HCT116 (cell line): ENCODE results near the gene STAT6. TPM values are rescaled to one million over a fixed set of nuclear protein-coding genes. Genes with fewer than 3 reads are reported as not detected.

ENCODE experiments used
- ATAC-seq: fragments of 200-7000 bp; cut with Tn5 transposase; 2 replicates; pipeline ENCODE4 v1.9.1; 2020; ENCODE audit warnings: mild to moderate bottlenecking, moderate library complexity
- BruUV-seq: library from RNA; stranded (reverse); fragments of 400-500 nt; replicated peaks from 2 replicates; lab custom pipeline; 2021; lab: Mats Ljungman, UMichigan
- CTCF ChIA-PET: fragments of 300-600 bp; sonication (Branson Sonifier 250); formaldehyde crosslinking; loops from one replicate; lab custom pipeline; 2021; ENCODE audit warnings: antibody characterized with exemption; lab: Charles Lee
- POLR2A ChIA-PET: fragments of 300-600, 350-600 bp; sonication (Branson Sonifier 250); formaldehyde crosslinking; loops from one replicate; lab custom pipeline; 2021; ENCODE audit warnings: antibody characterized with exemption; lab: Charles Lee
- RAD21 ChIA-PET, 2 experiments: fragments of 300-600 bp; sonication (Branson Sonifier 250); formaldehyde crosslinking; loops; one replicate each; lab custom pipeline; 2023; ENCODE audit warnings: low total read pairs in 2 of 2; ENCODE audit not compliant: uncharacterized antibody in 2 of 2, unreplicated experiment in 2 of 2, low non-redundant PET in 1 of 2; lab: Charles Lee
- DNase-seq: peaks from one replicate; pipeline ENCODE4 v3.0.0-alpha.2; 2010; ENCODE audit warnings: low read depth, low spot score
- H2AFZ ChIP-seq: fragments of 200-600 bp; shearing (Covaris generic), sonication (generic); 2 replicates; pipeline ENCODE4 v1.6.1; 2017; ENCODE audit warnings: low read depth, mixed run types, mixed read lengths, antibody characterized with exemption, low read length; ENCODE audit not compliant: poor library complexity, severe bottlenecking
- H3K27ac ChIP-seq: 2 replicates; pipeline ENCODE4 v1.5.1; 2012; ENCODE audit warnings: low read depth, low read length
- H3K27me3 ChIP-seq: fragments of 200-600 bp; sonication (generic); 2 replicates; pipeline ENCODE4 v1.6.1; 2016; ENCODE audit warnings: mixed run types, low read length, mixed read lengths; ENCODE audit not compliant: insufficient read depth
- H3K36me3 ChIP-seq, 2 experiments: fragments of 200-500 bp in 1 of 2; fragments of 200-600 bp in 1 of 2; sonication (Bioruptor generic) in 1 of 2; sonication (generic) in 1 of 2; 2 replicates each; pipeline versions ENCODE4 v1.5.1 to v1.6.1; 2014 to 2016; ENCODE audit warnings: low read length in 2 of 2, inconsistent platforms in 1 of 2, mixed read lengths in 1 of 2, mixed run types in 1 of 2; ENCODE audit not compliant: insufficient read depth in 2 of 2, control insufficient read depth in 1 of 2
- H3K4me1 ChIP-seq, 2 experiments: fragments of 200-600 bp in 1 of 2; sonication (generic) in 1 of 2; 2 replicates each; pipeline versions ENCODE4 v1.5.1 to v1.6.1; 2012 to 2017; ENCODE audit warnings: low read length in 2 of 2, inconsistent platforms in 1 of 2, mild to moderate bottlenecking in 1 of 2, mixed read lengths in 1 of 2, mixed run types in 1 of 2, moderate library complexity in 1 of 2; ENCODE audit not compliant: insufficient read depth in 2 of 2, control insufficient read depth in 1 of 2
- H3K4me2 ChIP-seq: fragments of 200-600 bp; sonication (generic); 2 replicates; pipeline ENCODE4 v1.6.1; 2017; ENCODE audit warnings: mixed run types, low read length, mixed read lengths
- H3K4me3 ChIP-seq, 2 experiments: fragments of 200-600 bp in 1 of 2; sonication (generic) in 1 of 2; replicated peaks in 1 of 2; 2 replicates each; pipeline ENCODE4 v1.5.1; 2011 to 2016; ENCODE audit warnings: low read length in 2 of 2, control low read depth in 1 of 2, low read depth in 1 of 2, mild to moderate bottlenecking in 1 of 2, mixed read lengths in 1 of 2, mixed run types in 1 of 2
- H3K79me2 ChIP-seq: fragments of 200-600 bp; sonication (generic); 2 replicates; pipeline ENCODE4 v1.6.1; 2017; ENCODE audit warnings: mild to moderate bottlenecking, mixed run types, low read length, moderate library complexity, mixed read lengths; ENCODE audit not compliant: insufficient read depth
- H3K9ac ChIP-seq: fragments of 200-600 bp; sonication (generic); 2 replicates; pipeline ENCODE4 v1.6.1; 2016; ENCODE audit warnings: low read length, mixed read lengths
- H3K9me2 ChIP-seq: fragments of 200-600 bp; sonication (generic), shearing (Covaris generic); 2 replicates; pipeline ENCODE4 v1.6.1; 2017; ENCODE audit warnings: mixed run types, mild to moderate bottlenecking, moderate library complexity; ENCODE audit not compliant: insufficient read depth
- H3K9me3 ChIP-seq, 2 experiments: fragments of 200-500 bp in 1 of 2; fragments of 200-600 bp in 1 of 2; sonication (Bioruptor generic) in 1 of 2; sonication (generic) in 1 of 2; 2 replicates each; pipeline ENCODE4 v1.6.1; 2014 to 2017; ENCODE audit warnings: low read length in 2 of 2, mixed read lengths in 2 of 2, inconsistent platforms in 1 of 2, low read depth in 1 of 2, mild to moderate bottlenecking in 1 of 2, mixed run types in 1 of 2, moderate library complexity in 1 of 2; ENCODE audit not compliant: control insufficient read depth in 1 of 2, insufficient read depth in 1 of 2
- H4K20me1 ChIP-seq: fragments of 200-600 bp; sonication (generic), shearing (Covaris generic); 2 replicates; pipeline ENCODE4 v1.6.1; 2017; ENCODE audit warnings: mixed run types, mild to moderate bottlenecking, moderate library complexity; ENCODE audit not compliant: insufficient read depth
- CBX3 ChIP-seq: IDR thresholded peaks from 2 replicates; pipeline ENCODE4 v1.6.1; 2012; ENCODE audit warnings: low read depth
- CEBPB ChIP-seq: IDR thresholded peaks from 2 replicates; pipeline ENCODE4 v1.6.1; 2012; ENCODE audit warnings: low read depth
- EGR1 ChIP-seq: IDR thresholded peaks from 2 replicates; pipeline ENCODE4 v1.6.1; 2012; ENCODE audit warnings: low read depth
- ELF1 ChIP-seq: IDR thresholded peaks from 2 replicates; pipeline ENCODE4 v1.6.1; 2012; ENCODE audit warnings: low read depth, borderline replicate concordance
- EZH2phosphoT487 ChIP-seq: fragments of 200-600 bp; IDR thresholded peaks from 2 replicates; pipeline ENCODE4 v1.6.1; 2018; ENCODE audit warnings: antibody characterized with exemption, borderline replicate concordance
- FOSL1 ChIP-seq: IDR thresholded peaks from 2 replicates; pipeline ENCODE4 v1.6.1; 2012; ENCODE audit warnings: low read depth
- POLR2A ChIP-seq: IDR thresholded peaks from 2 replicates; pipeline ENCODE4 v1.7.0; 2011; ENCODE audit warnings: borderline replicate concordance; ENCODE audit not compliant: insufficient read depth, insufficient read length; ENCODE audit errors: extremely low read depth
- POLR2AphosphoS5 ChIP-seq: IDR thresholded peaks from 2 replicates; pipeline ENCODE4 v1.6.1; 2011; ENCODE audit warnings: mild to moderate bottlenecking, low read depth, low read length, moderate library complexity
- RAD21 ChIP-seq: IDR thresholded peaks from 2 replicates; pipeline ENCODE4 v1.6.1; 2012; ENCODE audit warnings: low read depth, mild to moderate bottlenecking
- REST ChIP-seq: IDR thresholded peaks from 2 replicates; pipeline ENCODE4 v1.6.1; 2012; ENCODE audit warnings: low read depth
- SIN3A ChIP-seq: IDR thresholded peaks from 2 replicates; pipeline ENCODE4 v1.6.1; 2012; ENCODE audit warnings: low read depth
- SP1 ChIP-seq: IDR thresholded peaks from 2 replicates; pipeline ENCODE4 v1.6.1; 2012; ENCODE audit warnings: low read depth
- SRF ChIP-seq: IDR thresholded peaks from 2 replicates; pipeline ENCODE4 v1.6.1; 2012; ENCODE audit warnings: low read depth
- YY1 ChIP-seq: IDR thresholded peaks from 2 replicates; pipeline ENCODE4 v1.6.1; 2011; ENCODE audit warnings: low read length, low read depth, moderate library complexity, mild to moderate bottlenecking; ENCODE audit not compliant: insufficient replicate concordance; ENCODE audit errors: extremely low read depth
- ZBTB33 ChIP-seq: IDR thresholded peaks from 2 replicates; pipeline ENCODE4 v1.6.1; 2011; ENCODE audit warnings: mild to moderate bottlenecking, low read length, moderate library complexity; ENCODE audit not compliant: insufficient replicate concordance; ENCODE audit errors: extremely low read depth
- ZFX ChIP-seq: fragments of 450-650 bp; IDR thresholded peaks from 2 replicates; pipeline ENCODE4 v1.6.1; 2017
- ZNF274 ChIP-seq: fragments of 200-500 bp; sonication (Bioruptor generic); IDR thresholded peaks from 2 replicates; pipeline ENCODE4 v1.6.1; 2014; ENCODE audit warnings: mild to moderate bottlenecking, low read depth, low read length, inconsistent platforms
- intact Hi-C: fragments of 100-400 bp; cut with micrococcal nuclease; formaldehyde crosslinking; loops from 2 replicates; pipeline ENCODE4 v1.10.0; 2022
- total RNA-seq: library from RNA; stranded (reverse); gene quantifications from one replicate; pipeline ENCODE4 v1.2.1, GENCODE V29; 2021; ENCODE audit not compliant: unreplicated experiment
- TF ChIP-seq, protein P1 (sequence below), 3 experiments: fragments of 200-600 bp in 1 of 3; sonication (generic) in 1 of 3; IDR thresholded peaks in 2 of 3; conservative IDR thresholded peaks in 1 of 3; 2 replicates each; pipeline ENCODE4 v1.5.1; 2012 to 2017; ENCODE audit warnings: low read depth in 2 of 3, low read length in 2 of 3, antibody characterized with exemption in 1 of 3, borderline replicate concordance in 1 of 3, control low read depth in 1 of 3, mild to moderate bottlenecking in 1 of 3, mixed read lengths in 1 of 3, mixed run types in 1 of 3, moderate library complexity in 1 of 3; ENCODE audit not compliant: insufficient read depth in 1 of 3
- TF ChIP-seq, protein P2 (sequence below): IDR thresholded peaks from 2 replicates; pipeline ENCODE4 v1.6.1; 2012
- TF ChIP-seq, protein P3 (sequence below): IDR thresholded peaks from 2 replicates; pipeline ENCODE4 v1.6.1; 2012

Gene STAT6
- total RNA-seq, 1 experiment from 2014 or later: 78.5 TPM

DNA sequence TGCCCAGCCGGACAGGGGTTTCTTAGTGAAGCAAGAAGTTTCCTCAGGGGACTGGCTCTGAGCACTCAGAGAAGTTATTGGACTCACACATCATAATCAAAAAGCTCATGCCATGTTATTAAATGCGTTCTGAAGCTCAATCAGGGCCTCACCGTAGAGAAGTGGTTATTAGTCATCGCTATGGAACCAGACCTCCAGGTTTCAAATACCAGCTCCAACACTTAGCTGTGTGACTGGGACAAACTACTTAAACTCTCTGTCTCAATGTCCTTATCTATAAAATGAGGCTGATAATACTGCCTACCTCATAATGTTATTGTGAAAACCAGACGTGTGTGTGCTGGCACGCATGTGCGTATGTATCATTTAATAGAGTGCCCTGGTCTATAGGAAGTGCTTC is 7.3 kb downstream of the STAT6 start:
- Histone ChIP-seq H3K27me3 (no peaks in the 10 kb centered on the region), H3K79me2 (no peaks in the 10 kb centered on the region), H3K36me3 (peaks cover 0 to 8% of the 10 kb centered on the region in 2 experiments; a peak in 1 of 4 replicates), H3K9me2 (no peaks in the 10 kb centered on the region), H3K9me3 (no peaks in the 10 kb centered on the region), H3K4me3 (no peak overlapping the region), H3K9ac (no peak overlapping the region), H2AFZ (no peak overlapping the region), H3K4me1 (peaks cover 11 to 21% of the 10 kb centered on the region in 2 experiments), H4K20me1 (no peaks in the 10 kb centered on the region), H3K4me2 (no peak overlapping the region), H3K27ac (no peak overlapping the region)
- ChIA-PET POLR2A (no interaction called here), CTCF (interaction anchor here (1.1 to 1.6 kb wide), 3 partner anchors 8 to 34 kb away, joined by 3 to 6 read pairs (median 4); no protein-coding TSS in a partner anchor), RAD21 (no interaction called here)
- intact Hi-C loops: no loop called here
- no TSS peak for BruUV-seq
- DNase-seq (no peak), ATAC-seq (no peak)
- no peak for TF ChIP-seq EGR1
- no peak for TF ChIP-seq POLR2AphosphoS5
- TF ChIP-seq EZH2phosphoT487: no peak
- no peak for TF ChIP-seq YY1
- TF ChIP-seq SP1: no peak
- TF ChIP-seq, protein P1, sequence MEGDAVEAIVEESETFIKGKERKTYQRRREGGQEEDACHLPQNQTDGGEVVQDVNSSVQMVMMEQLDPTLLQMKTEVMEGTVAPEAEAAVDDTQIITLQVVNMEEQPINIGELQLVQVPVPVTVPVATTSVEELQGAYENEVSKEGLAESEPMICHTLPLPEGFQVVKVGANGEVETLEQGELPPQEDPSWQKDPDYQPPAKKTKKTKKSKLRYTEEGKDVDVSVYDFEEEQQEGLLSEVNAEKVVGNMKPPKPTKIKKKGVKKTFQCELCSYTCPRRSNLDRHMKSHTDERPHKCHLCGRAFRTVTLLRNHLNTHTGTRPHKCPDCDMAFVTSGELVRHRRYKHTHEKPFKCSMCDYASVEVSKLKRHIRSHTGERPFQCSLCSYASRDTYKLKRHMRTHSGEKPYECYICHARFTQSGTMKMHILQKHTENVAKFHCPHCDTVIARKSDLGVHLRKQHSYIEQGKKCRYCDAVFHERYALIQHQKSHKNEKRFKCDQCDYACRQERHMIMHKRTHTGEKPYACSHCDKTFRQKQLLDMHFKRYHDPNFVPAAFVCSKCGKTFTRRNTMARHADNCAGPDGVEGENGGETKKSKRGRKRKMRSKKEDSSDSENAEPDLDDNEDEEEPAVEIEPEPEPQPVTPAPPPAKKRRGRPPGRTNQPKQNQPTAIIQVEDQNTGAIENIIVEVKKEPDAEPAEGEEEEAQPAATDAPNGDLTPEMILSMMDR (IDR thresholded peaks at IDR 0.05 in 2 of 3, conservative IDR thresholded peaks at IDR 0.05 in 1 of 3; ENCODE audit: borderline replicate concordance in 1 of 3, insufficient read depth in 1 of 3, low read depth in 2 of 3, low read length in 2 of 3): no peak
- no peak for TF ChIP-seq ZFX
- TF ChIP-seq SIN3A: no peak
- TF ChIP-seq, protein P2, sequence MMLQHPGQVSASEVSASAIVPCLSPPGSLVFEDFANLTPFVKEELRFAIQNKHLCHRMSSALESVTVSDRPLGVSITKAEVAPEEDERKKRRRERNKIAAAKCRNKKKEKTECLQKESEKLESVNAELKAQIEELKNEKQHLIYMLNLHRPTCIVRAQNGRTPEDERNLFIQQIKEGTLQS: no peak
- no peak for TF ChIP-seq ZNF274
- no peak for TF ChIP-seq CBX3
- TF ChIP-seq ZBTB33: no peak
- no peak for TF ChIP-seq REST
- no peak for TF ChIP-seq CEBPB
- TF ChIP-seq, protein P3, sequence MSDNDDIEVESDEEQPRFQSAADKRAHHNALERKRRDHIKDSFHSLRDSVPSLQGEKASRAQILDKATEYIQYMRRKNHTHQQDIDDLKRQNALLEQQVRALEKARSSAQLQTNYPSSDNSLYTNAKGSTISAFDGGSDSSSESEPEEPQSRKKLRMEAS: no peak
- TF ChIP-seq POLR2A: no peak
- TF ChIP-seq SRF: no peak
- no peak for TF ChIP-seq ELF1
- no peak for TF ChIP-seq FOSL1
- no peak for TF ChIP-seq RAD21
